ENCODE results near the gene SCAF4. TPM values are rescaled to one million over a fixed set of nuclear protein-coding genes. Genes with fewer than 3 reads are reported as not detected.

The SCAF4 gene
- total RNA-seq, 1 donor from 2014 or later, result 51.9 TPM

DNA sequence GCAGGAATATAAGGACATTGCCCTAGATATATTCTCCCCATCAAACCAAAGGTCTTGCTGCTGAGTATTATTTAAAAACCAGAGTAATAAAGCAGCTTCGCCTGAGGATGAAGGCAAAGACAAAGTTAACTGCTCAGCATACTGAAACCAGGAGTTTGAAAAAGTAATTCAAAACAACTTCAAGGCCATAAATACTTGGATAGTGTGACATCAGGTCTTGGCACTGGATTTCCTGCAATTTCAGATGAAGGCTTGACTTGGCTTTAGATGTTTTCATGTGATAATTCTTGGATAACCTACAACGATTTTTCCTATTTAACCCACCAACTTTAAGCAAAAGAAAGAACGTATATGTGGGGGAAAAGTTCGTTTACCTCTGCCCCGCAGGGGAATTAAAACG, 61.8 kb downstream of the SCAF4 start:
- Mint-ChIP-seq H3K27me3 (ENCODE audit: unreplicated experiment) (no peaks in the 10 kb centered on the region), H3K9me3 (ENCODE audit: unreplicated experiment) (peaks cover 1% of the 10 kb centered on the region), H3K27ac (ENCODE audit: unreplicated experiment) (no peak overlapping the region), H3K4me3 (ENCODE audit: unreplicated experiment) (no peak overlapping the region), H3K4me1 (ENCODE audit: low read depth, unreplicated experiment) (peaks cover 13% of the 10 kb centered on the region), H3K36me3 (ENCODE audit: unreplicated experiment) (no peaks in the 10 kb centered on the region)
- TF ChIP-seq, protein P1, sequence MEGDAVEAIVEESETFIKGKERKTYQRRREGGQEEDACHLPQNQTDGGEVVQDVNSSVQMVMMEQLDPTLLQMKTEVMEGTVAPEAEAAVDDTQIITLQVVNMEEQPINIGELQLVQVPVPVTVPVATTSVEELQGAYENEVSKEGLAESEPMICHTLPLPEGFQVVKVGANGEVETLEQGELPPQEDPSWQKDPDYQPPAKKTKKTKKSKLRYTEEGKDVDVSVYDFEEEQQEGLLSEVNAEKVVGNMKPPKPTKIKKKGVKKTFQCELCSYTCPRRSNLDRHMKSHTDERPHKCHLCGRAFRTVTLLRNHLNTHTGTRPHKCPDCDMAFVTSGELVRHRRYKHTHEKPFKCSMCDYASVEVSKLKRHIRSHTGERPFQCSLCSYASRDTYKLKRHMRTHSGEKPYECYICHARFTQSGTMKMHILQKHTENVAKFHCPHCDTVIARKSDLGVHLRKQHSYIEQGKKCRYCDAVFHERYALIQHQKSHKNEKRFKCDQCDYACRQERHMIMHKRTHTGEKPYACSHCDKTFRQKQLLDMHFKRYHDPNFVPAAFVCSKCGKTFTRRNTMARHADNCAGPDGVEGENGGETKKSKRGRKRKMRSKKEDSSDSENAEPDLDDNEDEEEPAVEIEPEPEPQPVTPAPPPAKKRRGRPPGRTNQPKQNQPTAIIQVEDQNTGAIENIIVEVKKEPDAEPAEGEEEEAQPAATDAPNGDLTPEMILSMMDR (IDR thresholded peaks at IDR 0.05; ENCODE audit: partially characterized antibody, unreplicated experiment), result no peak
- DNase-seq, result no peak

DNA sequence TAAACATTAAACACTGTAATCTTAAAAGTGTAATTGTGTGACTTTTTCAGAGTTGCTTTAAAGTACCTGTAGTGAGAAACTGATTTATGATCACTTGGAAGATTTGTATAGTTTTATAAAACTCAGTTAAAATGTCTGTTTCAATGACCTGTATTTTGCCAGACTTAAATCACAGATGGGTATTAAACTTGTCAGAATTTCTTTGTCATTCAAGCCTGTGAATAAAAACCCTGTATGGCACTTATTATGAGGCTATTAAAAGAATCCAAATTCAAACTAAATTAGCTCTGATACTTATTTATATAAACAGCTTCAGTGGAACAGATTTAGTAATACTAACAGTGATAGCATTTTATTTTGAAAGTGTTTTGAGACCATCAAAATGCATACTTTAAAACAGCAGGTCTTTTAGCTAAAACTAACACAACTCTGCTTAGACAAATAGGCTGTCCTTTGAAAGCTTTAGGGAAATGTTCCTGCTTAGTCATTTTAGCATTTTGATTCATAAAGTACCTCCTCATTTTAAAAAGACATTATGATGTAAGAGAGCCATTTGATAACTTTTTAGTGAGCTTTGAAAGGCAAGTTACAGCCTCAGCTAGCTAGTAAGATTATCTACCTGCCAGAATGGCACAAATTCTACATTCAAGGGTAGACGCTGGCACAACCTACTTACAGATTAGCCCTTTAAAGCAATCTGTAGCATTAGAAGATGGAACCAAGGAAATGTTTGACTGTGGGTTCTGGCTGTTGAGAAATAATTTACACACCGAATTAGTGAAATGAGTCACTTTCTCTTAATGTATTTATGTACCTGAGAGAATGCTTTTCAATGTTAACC, 63.0 kb downstream of the SCAF4 start:
- Mint-ChIP-seq H3K27ac (ENCODE audit: unreplicated experiment) (no peak overlapping the region), H3K4me1 (ENCODE audit: low read depth, unreplicated experiment) (peaks cover 15% of the 10 kb centered on the region), H3K4me3 (ENCODE audit: unreplicated experiment) (no peak overlapping the region), H3K36me3 (ENCODE audit: unreplicated experiment) (no peaks in the 10 kb centered on the region), H3K9me3 (ENCODE audit: unreplicated experiment) (peaks cover 1% of the 10 kb centered on the region), H3K27me3 (ENCODE audit: unreplicated experiment) (no peaks in the 10 kb centered on the region)
- TF ChIP-seq, protein P1 (IDR thresholded peaks at IDR 0.05; ENCODE audit: partially characterized antibody, unreplicated experiment), result no peak
- DNase-seq, result no peak

DNA sequence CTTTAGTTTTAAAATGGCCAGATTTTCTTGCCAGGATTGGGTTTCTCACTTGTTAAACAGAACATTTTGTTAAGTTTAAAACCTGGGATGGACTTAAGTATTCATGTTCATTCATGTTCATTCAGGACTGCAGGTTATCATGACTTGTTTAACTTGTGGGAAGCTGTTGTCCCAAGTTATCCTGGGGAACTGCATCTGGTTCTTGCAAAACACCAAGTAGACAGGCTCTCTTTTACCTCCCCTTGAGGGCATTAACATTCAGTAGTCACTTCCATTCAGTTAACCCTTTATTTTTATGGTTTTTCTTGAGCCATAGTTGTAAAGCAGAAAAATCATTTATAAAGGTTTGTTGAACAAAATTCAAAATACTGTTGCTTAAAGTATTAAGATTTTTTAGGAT, 64.3 kb downstream of the SCAF4 start:
- TF ChIP-seq, protein P1 (IDR thresholded peaks at IDR 0.05; ENCODE audit: partially characterized antibody, unreplicated experiment), result no peak
- H3K4me3 Mint-ChIP-seq (ENCODE audit: unreplicated experiment), result no peak overlapping the region
- H3K27ac Mint-ChIP-seq (ENCODE audit: unreplicated experiment), result no peak overlapping the region
- H3K36me3 Mint-ChIP-seq (ENCODE audit: unreplicated experiment), result no peaks in the 10 kb centered on the region
- H3K4me1 Mint-ChIP-seq (ENCODE audit: low read depth, unreplicated experiment), result peaks cover 15% of the 10 kb centered on the region
- H3K27me3 Mint-ChIP-seq (ENCODE audit: unreplicated experiment), result no peaks in the 10 kb centered on the region
- peaks cover 1% of the 10 kb centered on the region for H3K9me3 Mint-ChIP-seq (ENCODE audit: unreplicated experiment)
- no peak for DNase-seq

DNA sequence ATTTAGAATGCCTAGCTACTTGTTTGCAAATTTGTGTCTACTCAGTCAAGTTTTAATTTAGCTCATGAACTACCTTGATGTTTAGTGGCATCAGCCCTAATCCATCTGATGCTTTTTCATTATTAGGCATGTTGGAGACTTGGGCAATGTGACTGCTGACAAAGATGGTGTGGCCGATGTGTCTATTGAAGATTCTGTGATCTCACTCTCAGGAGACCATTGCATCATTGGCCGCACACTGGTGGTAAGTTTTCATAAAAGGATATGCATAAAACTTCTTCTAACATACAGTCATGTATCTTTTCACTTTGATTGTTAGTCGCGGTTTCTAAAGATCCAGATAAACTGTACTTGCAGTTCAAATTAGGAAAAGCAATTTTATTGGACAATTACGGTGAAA, 64.8 kb downstream of the SCAF4 start:
- H3K36me3 Mint-ChIP-seq (ENCODE audit: unreplicated experiment), result no peaks in the 10 kb centered on the region
- no peak overlapping the region for H3K4me3 Mint-ChIP-seq (ENCODE audit: unreplicated experiment)
- peaks cover 15% of the 10 kb centered on the region for H3K4me1 Mint-ChIP-seq (ENCODE audit: low read depth, unreplicated experiment)

More for the DNA sequence above, 64.8 kb downstream of the SCAF4 start:
- peaks cover 1% of the 10 kb centered on the region for H3K9me3 Mint-ChIP-seq (ENCODE audit: unreplicated experiment)
- DNase-seq, result no peak
- TF ChIP-seq, protein P1 (IDR thresholded peaks at IDR 0.05; ENCODE audit: partially characterized antibody, unreplicated experiment), result no peak
- H3K27me3 Mint-ChIP-seq (ENCODE audit: unreplicated experiment), result no peaks in the 10 kb centered on the region
- peak overlapping the region; percentile 12 for H3K27ac Mint-ChIP-seq (ENCODE audit: unreplicated experiment)

All from glutamatergic neuron (in vitro differentiated cells).